ENCODE measurements around the gene CCDC136. TPM values are rescaled to one million over a fixed set of nuclear protein-coding genes. Genes with fewer than 3 reads are reported as not detected.
A peak's percentile ranks its signal among the peaks of the same experiment; 100 is the strongest.

CCDC136 gene
- total and polyA plus RNA-seq, 8 donors, result 2.5 to 87.1 (median 49.5) TPM

DNA sequence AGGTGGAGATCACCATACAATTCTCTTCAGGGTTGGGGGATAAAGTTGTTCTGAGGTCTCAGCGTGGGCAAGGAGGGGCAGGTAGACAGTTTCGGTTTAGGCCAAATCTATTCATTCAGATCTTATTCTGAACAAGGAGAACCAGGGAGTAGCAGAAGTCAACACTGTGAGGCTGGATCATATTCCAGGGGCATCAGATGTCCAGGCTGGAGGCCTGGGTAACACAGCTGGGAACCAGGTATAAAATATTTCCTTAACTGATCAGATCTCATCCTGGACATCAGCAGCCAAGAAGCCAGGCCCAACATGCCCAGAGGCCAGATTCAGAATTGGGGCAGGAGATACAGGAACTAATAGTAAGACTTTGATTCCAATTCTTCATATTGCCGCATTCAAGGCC, 19.2 kb downstream of the CCDC136 start:
- H3K4me3 ChIP-seq, result no peak overlapping the region
- intact Hi-C loops (cut with DNase I), result no loop called here
- no peaks in the 10 kb centered on the region for H3K9me3 ChIP-seq
- no peaks in the 10 kb centered on the region for H3K36me3 ChIP-seq
- no peak for DNase-seq
- no peak for ATAC-seq
- H3K27ac ChIP-seq, result no peak overlapping the region
- H3K4me1 ChIP-seq, result peaks cover 0 to 10% of the 10 kb centered on the region in 2 donors
- no peaks in the 10 kb centered on the region for H3K27me3 ChIP-seq
- TF ChIP-seq, protein P1, sequence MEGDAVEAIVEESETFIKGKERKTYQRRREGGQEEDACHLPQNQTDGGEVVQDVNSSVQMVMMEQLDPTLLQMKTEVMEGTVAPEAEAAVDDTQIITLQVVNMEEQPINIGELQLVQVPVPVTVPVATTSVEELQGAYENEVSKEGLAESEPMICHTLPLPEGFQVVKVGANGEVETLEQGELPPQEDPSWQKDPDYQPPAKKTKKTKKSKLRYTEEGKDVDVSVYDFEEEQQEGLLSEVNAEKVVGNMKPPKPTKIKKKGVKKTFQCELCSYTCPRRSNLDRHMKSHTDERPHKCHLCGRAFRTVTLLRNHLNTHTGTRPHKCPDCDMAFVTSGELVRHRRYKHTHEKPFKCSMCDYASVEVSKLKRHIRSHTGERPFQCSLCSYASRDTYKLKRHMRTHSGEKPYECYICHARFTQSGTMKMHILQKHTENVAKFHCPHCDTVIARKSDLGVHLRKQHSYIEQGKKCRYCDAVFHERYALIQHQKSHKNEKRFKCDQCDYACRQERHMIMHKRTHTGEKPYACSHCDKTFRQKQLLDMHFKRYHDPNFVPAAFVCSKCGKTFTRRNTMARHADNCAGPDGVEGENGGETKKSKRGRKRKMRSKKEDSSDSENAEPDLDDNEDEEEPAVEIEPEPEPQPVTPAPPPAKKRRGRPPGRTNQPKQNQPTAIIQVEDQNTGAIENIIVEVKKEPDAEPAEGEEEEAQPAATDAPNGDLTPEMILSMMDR (IDR thresholded peaks at IDR 0.05), result no peak

DNA sequence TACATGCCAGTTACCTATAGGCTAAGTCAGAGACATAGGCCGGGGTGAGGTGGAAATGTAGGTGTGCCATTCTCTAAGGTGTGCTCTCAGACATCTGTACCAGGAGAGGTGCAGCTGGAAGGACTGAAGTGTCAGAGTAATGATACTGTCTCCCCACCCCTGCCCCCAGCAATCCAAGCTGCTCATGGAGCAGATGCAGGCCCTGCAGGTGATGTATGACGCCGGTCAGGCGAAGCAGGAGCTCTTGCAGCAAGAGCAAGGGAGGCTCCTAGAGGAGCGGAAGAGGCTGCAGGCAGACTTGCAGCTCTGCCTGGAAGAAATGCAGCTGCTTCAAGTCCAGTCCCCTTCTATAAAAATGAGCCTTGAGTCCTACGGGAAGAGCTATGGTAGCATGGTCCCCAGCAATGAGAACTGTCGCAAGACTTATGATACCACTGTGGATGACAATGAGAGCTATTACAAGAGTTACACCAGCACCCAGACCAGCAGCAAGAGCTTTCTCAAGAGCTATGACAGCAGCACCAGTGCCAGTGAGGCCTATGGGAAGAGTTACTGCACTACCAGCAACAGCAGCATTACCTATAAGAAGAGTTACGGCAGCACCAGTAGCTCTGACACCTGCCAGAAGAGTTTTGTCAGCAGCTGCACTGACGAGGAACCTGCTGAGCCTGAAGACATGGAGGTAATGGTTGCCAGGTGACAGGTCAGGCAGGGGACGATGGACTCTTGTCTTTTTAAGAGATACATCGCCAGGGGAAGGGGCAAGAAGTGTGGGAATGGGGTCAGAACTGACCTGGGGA, 20.1 kb downstream of the CCDC136 start:
- H3K9me3 ChIP-seq, result no peaks in the 10 kb centered on the region
- H3K27me3 ChIP-seq, result no peaks in the 10 kb centered on the region
- no peak overlapping the region for H3K4me3 ChIP-seq
- no peaks in the 10 kb centered on the region for H3K36me3 ChIP-seq
- TF ChIP-seq, protein P1 (IDR thresholded peaks at IDR 0.05), result no peak
- DNase-seq (no peak), ATAC-seq (no peak)
- no peak overlapping the region for H3K27ac ChIP-seq
- intact Hi-C loops (cut with DNase I), result no loop called here
- H3K4me1 ChIP-seq, result peaks cover 0 to 10% of the 10 kb centered on the region in 2 donors

DNA sequence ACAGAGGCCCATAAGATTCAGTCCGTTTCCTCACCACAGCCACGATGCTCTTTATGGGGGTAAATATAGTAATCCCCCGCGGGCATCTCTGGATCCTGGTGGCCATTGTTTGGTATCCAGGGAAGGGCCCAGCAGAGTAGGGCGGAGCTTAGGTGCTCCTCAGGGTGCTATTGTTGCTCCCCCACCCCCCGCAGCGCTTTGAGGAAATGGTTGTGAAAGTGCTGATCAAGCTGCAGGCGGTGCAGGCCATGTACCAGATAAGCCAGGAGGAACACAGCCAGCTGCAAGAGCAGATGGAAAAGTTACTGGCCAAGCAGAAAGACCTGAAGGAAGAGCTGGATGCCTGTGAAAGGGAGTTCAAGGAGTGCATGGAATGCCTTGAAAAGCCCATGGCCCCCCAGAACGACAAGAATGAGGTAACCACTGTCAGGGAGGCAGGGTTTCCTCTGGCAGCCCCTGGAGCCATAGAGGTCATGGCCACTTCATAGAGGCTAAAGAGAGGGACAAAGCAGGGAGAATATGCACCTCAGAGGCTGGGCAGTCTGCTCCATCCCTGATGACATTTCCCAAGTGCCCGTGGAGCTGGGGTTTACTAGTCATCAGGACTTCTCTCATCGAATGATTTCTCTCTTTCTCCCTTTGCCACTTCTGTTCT, 20.9 kb downstream of the CCDC136 start:
- no peaks in the 10 kb centered on the region for H3K9me3 ChIP-seq
- DNase-seq (peak in 1 of 4 donors; percentile 19), ATAC-seq (peak; percentile 59)
- H3K4me1 ChIP-seq, result peaks cover 0 to 10% of the 10 kb centered on the region in 2 donors
- H3K27ac ChIP-seq, result no peak overlapping the region
- TF ChIP-seq, protein P1 (IDR thresholded peaks at IDR 0.05), result no peak
- intact Hi-C loops (cut with DNase I), result no loop called here
- no peaks in the 10 kb centered on the region for H3K36me3 ChIP-seq
- no peaks in the 10 kb centered on the region for H3K27me3 ChIP-seq
- H3K4me3 ChIP-seq, result no peak overlapping the region

DNA sequence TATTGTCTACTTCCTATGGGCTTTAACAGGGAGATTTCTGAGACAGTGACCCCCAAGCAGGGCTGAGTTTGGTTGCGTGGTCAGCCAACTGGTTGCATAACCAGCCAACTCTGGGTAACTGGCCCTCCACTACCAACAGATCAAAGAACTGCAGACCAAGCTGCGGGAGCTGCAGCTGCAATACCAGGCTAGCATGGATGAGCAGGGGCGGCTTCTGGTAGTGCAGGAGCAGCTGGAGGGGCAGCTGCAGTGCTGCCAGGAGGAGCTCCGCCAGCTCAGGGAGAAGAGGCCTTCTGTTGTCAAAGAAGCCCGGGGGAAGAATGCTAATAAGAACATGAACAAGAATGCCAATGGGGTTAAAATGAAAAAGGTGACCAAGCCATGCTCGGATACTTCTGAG, 22.7 kb downstream of the CCDC136 start:
- H3K9me3 ChIP-seq, result no peaks in the 10 kb centered on the region
- TF ChIP-seq, protein P1 (IDR thresholded peaks at IDR 0.05), result no peak
- H3K4me3 ChIP-seq, result no peak overlapping the region
- no peak for ATAC-seq
- H3K27me3 ChIP-seq, result no peaks in the 10 kb centered on the region
- intact Hi-C loops (cut with DNase I), result no loop called here
- H3K36me3 ChIP-seq, result no peaks in the 10 kb centered on the region
- H3K4me1 ChIP-seq, result peaks cover 0 to 10% of the 10 kb centered on the region in 2 donors
- no peak for DNase-seq
- H3K27ac ChIP-seq, result no peak overlapping the region

GRCh38 chr7:128815289-128815942, 23.6 kb downstream of the CCDC136 start:
- TF ChIP-seq, protein P1 (IDR thresholded peaks at IDR 0.05), result no peak
- Histone ChIP-seq H3K36me3 (no peaks in the 10 kb centered on the region), H3K27ac (no peak overlapping the region), H3K9me3 (no peaks in the 10 kb centered on the region), H3K4me1 (peaks cover 0 to 10% of the 10 kb centered on the region in 2 donors), H3K4me3 (no peak overlapping the region), H3K27me3 (peaks cover 0 to 5% of the 10 kb centered on the region in 2 donors)
- no peak for DNase-seq
- intact Hi-C loops (cut with DNase I), result no loop called here
- peak; percentile 22 for ATAC-seq

Measured in left lung (tissue), 10 donors.